HepG2 (cell line): ENCODE data around the gene ABCF1. TPM values are rescaled to one million over a fixed set of nuclear protein-coding genes. Genes with fewer than 3 reads are reported as not detected.
A peak's percentile ranks its signal among the peaks of the same experiment; 100 is the strongest.

Source experiments
- EEA1 ChIP-seq: sonication (generic); formaldehyde crosslinking; IDR thresholded peaks from 2 replicates; pipeline ENCODE4 v1.5.1; 2020; ENCODE audit warnings: mild to moderate bottlenecking, missing genetic modification reagents, borderline replicate concordance
- IKZF1 ChIP-seq: fragments of 450-650 bp; IDR thresholded peaks from 2 replicates; pipeline ENCODE4 v1.7.1; 2016
- IRF2 ChIP-seq: IDR thresholded peaks from 2 replicates; pipeline ENCODE4 v1.6.1; 2018; ENCODE audit warnings: missing genetic modification reagents, missing compliant biosample characterization
- JDP2 ChIP-seq: sonication (generic); formaldehyde crosslinking; IDR thresholded peaks from 2 replicates; pipeline ENCODE4 v1.8.1; 2022; ENCODE audit warnings: missing genetic modification reagents, borderline replicate concordance
- JUN ChIP-seq: sonication (generic); formaldehyde crosslinking; IDR thresholded peaks from 2 replicates; pipeline ENCODE4 v1.4.0; 2020; ENCODE audit warnings: mild to moderate bottlenecking, missing genetic modification reagents
- MED13 ChIP-seq: sonication (generic); formaldehyde crosslinking; IDR thresholded peaks from 2 replicates; pipeline ENCODE4 v1.5.0; 2020; ENCODE audit warnings: missing genetic modification reagents
- REL ChIP-seq: sonication (generic); formaldehyde crosslinking; conservative IDR thresholded peaks from 2 replicates; pipeline ENCODE4 v1.8.0; 2022; ENCODE audit warnings: mild to moderate bottlenecking, missing genetic modification reagents, moderate library complexity
- TAF1 ChIP-seq: sonication (generic); formaldehyde crosslinking; IDR thresholded peaks from 2 replicates; pipeline ENCODE4 v1.4.0; 2020; ENCODE audit warnings: missing genetic modification reagents
- TCF12 ChIP-seq, 2 experiments: fragments of 450-650 bp in 1 of 2; sonication (generic) in 1 of 2; formaldehyde crosslinking in 1 of 2; IDR thresholded peaks; 2 replicates each; pipeline versions ENCODE4 v1.6.1 to v1.8.0; 2017 to 2022; ENCODE audit warnings: antibody characterized with exemption in 1 of 2, mild to moderate bottlenecking in 1 of 2, missing genetic modification reagents in 1 of 2, moderate library complexity in 1 of 2
- TGIF2 ChIP-seq: IDR thresholded peaks from 2 replicates; pipeline ENCODE4 v1.6.1; 2016; ENCODE audit warnings: control low read depth, missing compliant biosample characterization
- ZMYM2 ChIP-seq: sonication (generic); formaldehyde crosslinking; IDR thresholded peaks from 2 replicates; pipeline ENCODE4 v1.8.0; 2022; ENCODE audit warnings: mild to moderate bottlenecking, missing genetic modification reagents
- ZNF44 ChIP-seq: sonication (generic); formaldehyde crosslinking; IDR thresholded peaks from 2 replicates; pipeline ENCODE4 v1.5.1; 2020; ENCODE audit warnings: mild to moderate bottlenecking, missing genetic modification reagents
- ZNF558 ChIP-seq: sonication (generic); formaldehyde crosslinking; IDR thresholded peaks from 2 replicates; pipeline ENCODE4 v1.9.0; 2022; ENCODE audit warnings: mild to moderate bottlenecking, missing genetic modification reagents, borderline replicate concordance
- ZNF615 ChIP-seq: sonication (generic); formaldehyde crosslinking; IDR thresholded peaks from 2 replicates; pipeline ENCODE4 v1.5.0; 2020; ENCODE audit warnings: mild to moderate bottlenecking, missing genetic modification reagents, borderline replicate concordance
- ZNF788 ChIP-seq: sonication (generic); formaldehyde crosslinking; IDR thresholded peaks from 2 replicates; pipeline ENCODE4 v1.5.0; 2020; ENCODE audit warnings: mild to moderate bottlenecking, missing genetic modification reagents, borderline replicate concordance
- polyA plus RNA-seq, 8 experiments: library from polyadenylated mRNA; depleted of rRNA in 3 of 8; stranded (reverse) in 7 of 8; unstranded in 1 of 8; fragments of >200 nt; fragmentation: Illumina TruSeq in 4 of 8; extraction: Trizol in 4 of 8; gene quantifications; 2 replicates each; pipeline versions ENCODE4 v1.2.1 to v1.2.3, GENCODE V29; 2011 to 2016; ENCODE audit warnings: low read depth in 4 of 8, missing spikeins in 1 of 8, mixed read lengths in 1 of 8; ENCODE audit not compliant: insufficient read depth in 1 of 8
- total RNA-seq, 5 experiments: library from RNA; depleted of rRNA; stranded (reverse); fragments of >200 nt; fragmentation: Illumina TruSeq; extraction: Trizol; gene quantifications; 2 replicates each; pipeline ENCODE4 v1.2.3, GENCODE V29; 2016; ENCODE audit warnings: low read depth in 1 of 5
- TF ChIP-seq, protein P1 (sequence below): IDR thresholded peaks from 2 replicates; pipeline ENCODE4 v1.4.0; 2020; ENCODE audit warnings: mild to moderate bottlenecking, missing genetic modification reagents
- TF ChIP-seq, protein P2 (sequence below): sonication (generic); formaldehyde crosslinking; IDR thresholded peaks from 2 replicates; pipeline ENCODE4 v1.4.0; 2020; ENCODE audit warnings: missing genetic modification reagents
- TF ChIP-seq, protein P3 (sequence below): fragments of 450-650 bp; IDR thresholded peaks from 2 replicates; pipeline ENCODE4 v1.6.1; 2017; ENCODE audit warnings: mild to moderate bottlenecking
- TF ChIP-seq, protein P4 (sequence below): IDR thresholded peaks from 2 replicates; pipeline ENCODE4 v1.6.1; 2016; ENCODE audit warnings: low read depth, borderline replicate concordance

ABCF1 gene
- total and polyA plus RNA-seq, 2 of the 13 experiments (the other 11 are each of a cell fraction or from before 2014, with no cell fraction given) = 25.4 to 98.9 TPM

DNA sequence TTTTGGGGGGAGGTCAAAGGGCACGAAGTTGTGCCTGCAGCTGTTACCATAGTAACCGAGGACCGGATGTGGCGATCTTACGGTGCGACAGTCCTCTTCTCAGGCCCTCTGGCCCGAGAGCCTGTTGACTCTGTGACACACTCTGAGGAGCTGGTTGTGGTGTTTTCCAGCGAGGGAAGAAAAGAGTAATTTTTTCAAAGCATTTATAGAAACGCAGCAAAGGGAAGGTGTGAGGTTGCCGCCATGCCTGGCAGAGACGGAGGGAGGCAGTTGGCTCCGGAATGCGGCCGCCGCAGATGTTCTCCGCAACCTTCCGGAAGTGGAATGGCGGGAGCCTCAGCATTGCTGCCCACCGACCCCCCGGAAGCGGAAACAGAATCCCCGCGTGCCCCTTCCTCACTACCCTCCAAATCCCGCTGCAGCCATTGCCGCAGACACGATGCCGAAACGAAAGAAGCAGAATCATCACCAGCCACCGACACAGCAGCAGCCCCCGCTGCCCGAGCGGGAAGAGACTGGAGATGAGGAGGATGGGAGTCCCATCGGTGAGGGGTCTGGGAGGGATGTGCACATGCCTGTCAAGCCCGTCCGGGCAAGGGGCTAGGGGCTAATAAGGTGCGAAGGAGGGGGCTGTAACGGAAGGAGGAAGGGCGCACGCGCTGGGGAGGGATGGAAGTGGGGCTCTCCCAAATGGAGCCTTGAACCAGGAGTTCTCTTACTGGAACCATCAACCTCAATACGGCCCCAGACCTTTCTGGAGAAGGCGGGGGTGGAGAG lies 14.1 kb upstream of the ABCF1 start, which contains the start of gene PRR3 (continued):
- TF ChIP-seq, protein P1, sequence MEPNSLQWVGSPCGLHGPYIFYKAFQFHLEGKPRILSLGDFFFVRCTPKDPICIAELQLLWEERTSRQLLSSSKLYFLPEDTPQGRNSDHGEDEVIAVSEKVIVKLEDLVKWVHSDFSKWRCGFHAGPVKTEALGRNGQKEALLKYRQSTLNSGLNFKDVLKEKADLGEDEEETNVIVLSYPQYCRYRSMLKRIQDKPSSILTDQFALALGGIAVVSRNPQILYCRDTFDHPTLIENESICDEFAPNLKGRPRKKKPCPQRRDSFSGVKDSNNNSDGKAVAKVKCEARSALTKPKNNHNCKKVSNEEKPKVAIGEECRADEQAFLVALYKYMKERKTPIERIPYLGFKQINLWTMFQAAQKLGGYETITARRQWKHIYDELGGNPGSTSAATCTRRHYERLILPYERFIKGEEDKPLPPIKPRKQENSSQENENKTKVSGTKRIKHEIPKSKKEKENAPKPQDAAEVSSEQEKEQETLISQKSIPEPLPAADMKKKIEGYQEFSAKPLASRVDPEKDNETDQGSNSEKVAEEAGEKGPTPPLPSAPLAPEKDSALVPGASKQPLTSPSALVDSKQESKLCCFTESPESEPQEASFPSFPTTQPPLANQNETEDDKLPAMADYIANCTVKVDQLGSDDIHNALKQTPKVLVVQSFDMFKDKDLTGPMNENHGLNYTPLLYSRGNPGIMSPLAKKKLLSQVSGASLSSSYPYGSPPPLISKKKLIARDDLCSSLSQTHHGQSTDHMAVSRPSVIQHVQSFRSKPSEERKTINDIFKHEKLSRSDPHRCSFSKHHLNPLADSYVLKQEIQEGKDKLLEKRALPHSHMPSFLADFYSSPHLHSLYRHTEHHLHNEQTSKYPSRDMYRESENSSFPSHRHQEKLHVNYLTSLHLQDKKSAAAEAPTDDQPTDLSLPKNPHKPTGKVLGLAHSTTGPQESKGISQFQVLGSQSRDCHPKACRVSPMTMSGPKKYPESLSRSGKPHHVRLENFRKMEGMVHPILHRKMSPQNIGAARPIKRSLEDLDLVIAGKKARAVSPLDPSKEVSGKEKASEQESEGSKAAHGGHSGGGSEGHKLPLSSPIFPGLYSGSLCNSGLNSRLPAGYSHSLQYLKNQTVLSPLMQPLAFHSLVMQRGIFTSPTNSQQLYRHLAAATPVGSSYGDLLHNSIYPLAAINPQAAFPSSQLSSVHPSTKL (CRISPR knock-in tag) = peak; percentile 64
- TF ChIP-seq TGIF2 (CRISPR knock-in tag) = peak; percentile 92
- TF ChIP-seq, protein P2, sequence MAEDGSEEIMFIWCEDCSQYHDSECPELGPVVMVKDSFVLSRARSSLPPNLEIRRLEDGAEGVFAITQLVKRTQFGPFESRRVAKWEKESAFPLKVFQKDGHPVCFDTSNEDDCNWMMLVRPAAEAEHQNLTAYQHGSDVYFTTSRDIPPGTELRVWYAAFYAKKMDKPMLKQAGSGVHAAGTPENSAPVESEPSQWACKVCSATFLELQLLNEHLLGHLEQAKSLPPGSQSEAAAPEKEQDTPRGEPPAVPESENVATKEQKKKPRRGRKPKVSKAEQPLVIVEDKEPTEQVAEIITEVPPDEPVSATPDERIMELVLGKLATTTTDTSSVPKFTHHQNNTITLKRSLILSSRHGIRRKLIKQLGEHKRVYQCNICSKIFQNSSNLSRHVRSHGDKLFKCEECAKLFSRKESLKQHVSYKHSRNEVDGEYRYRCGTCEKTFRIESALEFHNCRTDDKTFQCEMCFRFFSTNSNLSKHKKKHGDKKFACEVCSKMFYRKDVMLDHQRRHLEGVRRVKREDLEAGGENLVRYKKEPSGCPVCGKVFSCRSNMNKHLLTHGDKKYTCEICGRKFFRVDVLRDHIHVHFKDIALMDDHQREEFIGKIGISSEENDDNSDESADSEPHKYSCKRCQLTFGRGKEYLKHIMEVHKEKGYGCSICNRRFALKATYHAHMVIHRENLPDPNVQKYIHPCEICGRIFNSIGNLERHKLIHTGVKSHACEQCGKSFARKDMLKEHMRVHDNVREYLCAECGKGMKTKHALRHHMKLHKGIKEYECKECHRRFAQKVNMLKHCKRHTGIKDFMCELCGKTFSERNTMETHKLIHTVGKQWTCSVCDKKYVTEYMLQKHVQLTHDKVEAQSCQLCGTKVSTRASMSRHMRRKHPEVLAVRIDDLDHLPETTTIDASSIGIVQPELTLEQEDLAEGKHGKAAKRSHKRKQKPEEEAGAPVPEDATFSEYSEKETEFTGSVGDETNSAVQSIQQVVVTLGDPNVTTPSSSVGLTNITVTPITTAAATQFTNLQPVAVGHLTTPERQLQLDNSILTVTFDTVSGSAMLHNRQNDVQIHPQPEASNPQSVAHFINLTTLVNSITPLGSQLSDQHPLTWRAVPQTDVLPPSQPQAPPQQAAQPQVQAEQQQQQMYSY (CRISPR knock-in tag) = no peak
- TF ChIP-seq IRF2 (CRISPR knock-in tag) = peak; percentile 97
- no peak for TF ChIP-seq IKZF1
- TF ChIP-seq, protein P3, sequence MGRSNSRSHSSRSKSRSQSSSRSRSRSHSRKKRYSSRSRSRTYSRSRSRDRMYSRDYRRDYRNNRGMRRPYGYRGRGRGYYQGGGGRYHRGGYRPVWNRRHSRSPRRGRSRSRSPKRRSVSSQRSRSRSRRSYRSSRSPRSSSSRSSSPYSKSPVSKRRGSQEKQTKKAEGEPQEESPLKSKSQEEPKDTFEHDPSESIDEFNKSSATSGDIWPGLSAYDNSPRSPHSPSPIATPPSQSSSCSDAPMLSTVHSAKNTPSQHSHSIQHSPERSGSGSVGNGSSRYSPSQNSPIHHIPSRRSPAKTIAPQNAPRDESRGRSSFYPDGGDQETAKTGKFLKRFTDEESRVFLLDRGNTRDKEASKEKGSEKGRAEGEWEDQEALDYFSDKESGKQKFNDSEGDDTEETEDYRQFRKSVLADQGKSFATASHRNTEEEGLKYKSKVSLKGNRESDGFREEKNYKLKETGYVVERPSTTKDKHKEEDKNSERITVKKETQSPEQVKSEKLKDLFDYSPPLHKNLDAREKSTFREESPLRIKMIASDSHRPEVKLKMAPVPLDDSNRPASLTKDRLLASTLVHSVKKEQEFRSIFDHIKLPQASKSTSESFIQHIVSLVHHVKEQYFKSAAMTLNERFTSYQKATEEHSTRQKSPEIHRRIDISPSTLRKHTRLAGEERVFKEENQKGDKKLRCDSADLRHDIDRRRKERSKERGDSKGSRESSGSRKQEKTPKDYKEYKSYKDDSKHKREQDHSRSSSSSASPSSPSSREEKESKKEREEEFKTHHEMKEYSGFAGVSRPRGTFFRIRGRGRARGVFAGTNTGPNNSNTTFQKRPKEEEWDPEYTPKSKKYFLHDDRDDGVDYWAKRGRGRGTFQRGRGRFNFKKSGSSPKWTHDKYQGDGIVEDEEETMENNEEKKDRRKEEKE = no peak
- TF ChIP-seq ZNF558 (CRISPR knock-in tag) = peak; percentile 95; the same call in 1 of the 2 replicates
- no peak for TF ChIP-seq JDP2 (CRISPR knock-in tag)
- peak; percentile 37; the same call in 1 of the 2 replicates for TF ChIP-seq EEA1 (CRISPR knock-in tag)
- peak; percentile 83 for TF ChIP-seq JUN (CRISPR knock-in tag)
- peak; percentile 41 for TF ChIP-seq MED13
- peak; percentile 90 for TF ChIP-seq ZNF44 (CRISPR knock-in tag)
- no peak; the same call in 1 of the 2 replicates for TF ChIP-seq ZNF615 (CRISPR knock-in tag)
- TF ChIP-seq TAF1 (CRISPR knock-in tag) = peak; percentile 94
- peak; percentile 97 for TF ChIP-seq REL
- TF ChIP-seq ZMYM2 (CRISPR knock-in tag) = 0 out of 2 replicates have a peak, but pooled peaks have one; percentile 62
- peak; percentile 99 for TF ChIP-seq ZNF788 (CRISPR knock-in tag)
- TF ChIP-seq TCF12 (IDR thresholded peaks at IDR 0.05) = no peak
- TF ChIP-seq TCF12 (CRISPR knock-in tag; IDR thresholded peaks at IDR 0.05) = peak; percentile 69; the same call in 1 of the 2 replicates
- TF ChIP-seq, protein P4, sequence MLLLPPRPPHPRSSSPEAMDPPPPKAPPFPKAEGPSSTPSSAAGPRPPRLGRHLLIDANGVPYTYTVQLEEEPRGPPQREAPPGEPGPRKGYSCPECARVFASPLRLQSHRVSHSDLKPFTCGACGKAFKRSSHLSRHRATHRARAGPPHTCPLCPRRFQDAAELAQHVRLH = 0 out of 2 replicates have a peak, but pooled peaks have one; percentile 33
